NCI-H1417 treated with DMSO at 0.1 percent for 48 hours (cell line): Measurements from ENCODE around the gene AKR1C2.
"Not testable (repeated sequence)": the region's sequence is repeated elsewhere in the genome, so short reads cannot be mapped to it uniquely, and the experiment has no call there.

Experiments
- DNase-seq: peaks from one replicate; lab custom pipeline; 2025; lab: John Stamatoyannopoulos, UW

AKR1C2 gene

DNA sequence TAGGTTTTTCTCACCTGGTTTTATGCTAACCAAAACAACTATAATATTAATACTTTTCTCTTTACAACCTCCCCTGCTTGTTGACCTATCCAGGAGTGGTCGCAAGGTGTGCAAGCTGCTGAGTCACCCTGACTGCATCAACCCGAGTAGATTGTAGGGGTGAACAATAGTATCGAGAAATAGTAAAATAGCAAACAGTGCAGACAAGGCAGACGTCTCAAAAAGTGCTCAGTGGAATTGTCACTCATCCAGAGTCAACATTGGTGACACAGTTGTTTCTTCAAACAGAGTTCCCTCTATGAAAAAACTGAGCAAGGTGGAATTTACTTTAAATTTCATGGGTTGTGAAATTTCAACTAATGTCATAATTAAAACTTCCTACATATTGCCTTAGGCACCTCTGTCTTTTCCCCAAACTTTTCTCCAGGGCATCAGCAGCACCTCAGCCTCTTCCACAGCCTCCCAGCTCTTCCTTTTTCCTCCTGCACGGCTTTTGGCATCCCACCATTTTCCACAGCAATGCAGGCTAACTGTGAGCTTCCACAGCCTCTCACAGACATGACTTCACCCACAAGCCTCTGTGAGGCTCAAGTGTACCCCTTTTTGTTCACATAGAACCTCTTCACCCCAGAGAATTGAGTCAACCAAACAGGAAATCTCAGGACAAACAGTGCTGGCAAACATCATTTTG is 46.6 kb downstream of the AKR1C2 start:
- not testable (repeated sequence) for DNase-seq

- not testable (repeated sequence) for DNase-seq
Observed at GRCh38 chr10:4956088-4956487, 47.6 kb downstream of the AKR1C2 start.

- DNase-seq, result no peak
Observed at GRCh38 chr10:4953405-4953804, 50.3 kb downstream of the AKR1C2 start.

GRCh38 chr10:4951512-4952162 is 52.0 kb downstream of the AKR1C2 start:
- DNase-seq, result not testable (repeated sequence)

GRCh38 chr10:4947635-4948596 is 55.7 kb downstream of the AKR1C2 start:
- no peak for DNase-seq

DNA sequence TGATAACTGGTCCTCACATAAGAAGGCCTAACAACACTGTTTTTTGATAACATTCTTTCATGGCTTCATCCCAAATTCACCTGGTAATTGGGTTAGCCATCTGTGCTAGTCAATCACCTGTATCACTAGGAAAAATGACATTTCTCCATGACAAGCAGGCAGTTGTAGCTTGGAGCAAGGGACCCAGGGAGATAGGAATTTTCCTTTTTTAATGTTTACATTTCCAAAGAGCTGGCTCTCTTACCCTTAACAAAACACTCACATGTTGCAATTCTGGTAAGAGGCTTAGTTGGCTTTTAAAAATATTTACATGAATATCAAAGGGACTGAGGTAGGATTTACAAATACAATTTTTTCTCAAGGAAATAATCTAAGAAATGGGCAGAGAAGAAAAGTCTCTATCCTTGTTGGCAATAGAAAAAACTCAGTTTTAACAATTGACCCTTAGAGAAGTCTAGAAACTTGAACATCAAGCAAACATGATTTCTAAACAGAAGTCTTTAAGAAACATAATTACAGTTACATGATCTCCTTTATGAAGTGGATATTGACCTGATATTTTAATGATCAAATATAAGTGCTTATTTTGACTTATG is 56.5 kb downstream of the AKR1C2 start:
- DNase-seq, result no peak

GRCh38 chr10:4945766-4946717 is 57.6 kb downstream of the AKR1C2 start:
- DNase-seq, result no peak

DNA sequence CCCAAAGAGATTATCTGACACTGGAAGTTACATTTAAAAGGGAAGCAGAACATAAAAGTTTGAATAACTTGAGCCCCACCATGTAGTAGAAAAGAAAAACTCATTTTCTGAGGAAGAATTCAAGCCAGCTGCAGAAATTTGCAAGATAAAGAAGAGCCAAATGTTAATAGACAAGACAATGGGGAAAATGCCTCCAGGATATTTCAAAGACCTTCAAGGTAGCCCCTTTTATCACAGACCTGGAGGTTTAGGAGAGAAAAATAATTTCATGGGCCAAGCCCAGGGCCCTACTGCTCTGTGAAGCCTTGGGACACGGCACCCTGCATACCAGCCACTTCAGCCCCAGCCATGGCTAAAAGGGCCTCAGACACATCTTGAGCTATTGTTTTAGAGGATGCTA is 58.8 kb downstream of the AKR1C2 start:
- no peak for DNase-seq

GRCh38 chr10:4943821-4944220 is 59.8 kb downstream of the AKR1C2 start:
- no peak for DNase-seq

- not testable (repeated sequence) for DNase-seq
Observed at GRCh38 chr10:4943416-4943815, 60.2 kb downstream of the AKR1C2 start.

GRCh38 chr10:4942931-4943330 is 60.7 kb downstream of the AKR1C2 start:
- not testable (repeated sequence) for DNase-seq

GRCh38 chr10:4941540-4942330 is 61.9 kb downstream of the AKR1C2 start:
- DNase-seq, result no peak

DNA sequence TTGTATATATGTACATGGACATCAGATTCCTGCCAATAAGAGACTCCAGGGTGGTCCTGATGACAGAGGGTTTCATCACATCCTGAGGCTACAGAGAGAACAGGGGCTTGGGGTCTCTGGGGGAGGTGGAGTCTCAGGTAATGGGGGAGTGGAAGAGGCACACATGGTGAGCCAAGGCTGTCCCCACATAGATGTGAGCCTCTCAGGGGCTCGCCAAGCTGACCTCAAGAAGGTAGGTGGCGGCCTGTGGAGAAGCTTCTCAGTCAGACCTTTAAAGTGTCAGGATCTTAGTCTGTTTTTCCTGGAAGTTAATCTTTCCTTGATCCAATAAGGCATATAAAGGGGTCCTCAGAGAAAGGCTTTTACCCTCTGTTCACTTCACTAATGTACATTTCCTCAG is 62.7 kb downstream of the AKR1C2 start:
- DNase-seq, result not testable (repeated sequence)

DNA sequence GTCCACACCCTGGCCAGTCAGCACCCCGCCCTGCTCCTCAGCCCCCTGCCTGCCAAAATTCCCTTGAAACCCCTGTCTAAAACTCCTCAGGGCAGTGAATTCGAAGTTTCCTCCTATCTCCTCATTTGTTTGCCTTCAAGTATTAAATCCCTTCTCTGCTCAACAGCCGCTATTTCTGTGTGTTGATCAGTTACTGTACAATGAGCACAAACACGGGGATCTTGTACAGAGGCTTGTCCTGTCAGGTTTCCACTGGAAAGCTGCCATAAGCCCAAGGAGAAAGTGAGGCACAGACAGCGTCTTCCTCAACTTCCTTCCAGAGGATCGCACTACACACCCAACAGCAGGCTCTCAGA is 63.6 kb downstream of the AKR1C2 start:
- not testable (repeated sequence) for DNase-seq

- no peak for DNase-seq
Observed at GRCh38 chr10:4939224-4940072, 64.2 kb downstream of the AKR1C2 start.
